Small intestine (tissue), 7 donors: Measurements from ENCODE around the gene ANTXR1. TPM values are rescaled to one million over a fixed set of nuclear protein-coding genes. Genes with fewer than 3 reads are reported as not detected.

Experiments used
- DNase-seq, 2 donors: peaks; one replicate each; pipeline versions ENCODE4 v3.0.0 to v3.0.0-alpha.2; 2013
- FAIRE-seq: peaks from 2 replicates; lab custom pipeline; 2012; peaks lifted over from hg19 to GRCh38; lab: Jason Lieb, UNC
- H3K27ac ChIP-seq, 3 donors: one replicate each; pipeline ENCODE4 v1.5.1; 2013; ENCODE audit warnings: low read length in 2 of 3, mild to moderate bottlenecking in 2 of 3, control low read depth in 1 of 3, inconsistent platforms in 1 of 3, low read depth in 1 of 3, moderate library complexity in 1 of 3
- H3K27me3 ChIP-seq, 3 donors: one replicate each; pipeline ENCODE4 v1.6.1; 2013; ENCODE audit warnings: low read length in 3 of 3, inconsistent platforms in 1 of 3; ENCODE audit not compliant: control insufficient read depth in 3 of 3, insufficient read depth in 3 of 3
- H3K36me3 ChIP-seq, 3 donors: one replicate each; pipeline ENCODE4 v1.6.1; 2013; ENCODE audit warnings: low read length in 3 of 3, inconsistent platforms in 1 of 3, low read depth in 1 of 3, mild to moderate bottlenecking in 1 of 3, moderate library complexity in 1 of 3; ENCODE audit not compliant: control insufficient read depth in 3 of 3, insufficient read depth in 2 of 3
- H3K4me1 ChIP-seq, 3 donors: one replicate each; pipeline ENCODE4 v1.6.1; 2013; ENCODE audit warnings: low read length in 2 of 3, inconsistent platforms in 1 of 3, low read depth in 1 of 3, mild to moderate bottlenecking in 1 of 3, moderate library complexity in 1 of 3; ENCODE audit not compliant: control insufficient read depth in 3 of 3, insufficient read depth in 2 of 3
- H3K4me3 ChIP-seq, 3 donors: one replicate each; pipeline ENCODE4 v1.5.1; 2013; ENCODE audit warnings: low read length in 3 of 3, control low read depth in 1 of 3, inconsistent platforms in 1 of 3, low read depth in 1 of 3, mild to moderate bottlenecking in 1 of 3, moderate library complexity in 1 of 3
- H3K9me3 ChIP-seq, 2 donors: one replicate each; pipeline ENCODE4 v1.6.1; 2013; ENCODE audit warnings: low read depth in 1 of 2, low read length in 1 of 2; ENCODE audit not compliant: control insufficient read depth in 2 of 2, insufficient read depth in 1 of 2
- WGBS, 3 donors: extraction: QIAGEN DNeasy Blood & Tissue Kit; methylation state at CpG; one replicate each; pipeline ENCODE4 v1.1.7; 2013; 5-methylcytosine and 5-hydroxymethylcytosine counted together
- polyA plus RNA-seq, 4 donors: library from polyadenylated mRNA; stranded (reverse) in 3 of 4; unstranded in 1 of 4; fragments of 200-250 nt in 3 of 4; fragments of 120-200 nt in 1 of 4; gene quantifications; one replicate each; pipeline versions ENCODE4 v1.2.1 to v1.2.3, GENCODE V29; 2013
- donor health status: healthy with polysubstance abuse.
- donor health status: control.
- donor health status: control.
- donor health status: Bipolar disorder and iron deficiency.
- donor health status: healthy.

Gene ANTXR1
- polyA plus RNA-seq, 4 donors, result 0.22 to 13.0 (median 7.2) TPM

DNA sequence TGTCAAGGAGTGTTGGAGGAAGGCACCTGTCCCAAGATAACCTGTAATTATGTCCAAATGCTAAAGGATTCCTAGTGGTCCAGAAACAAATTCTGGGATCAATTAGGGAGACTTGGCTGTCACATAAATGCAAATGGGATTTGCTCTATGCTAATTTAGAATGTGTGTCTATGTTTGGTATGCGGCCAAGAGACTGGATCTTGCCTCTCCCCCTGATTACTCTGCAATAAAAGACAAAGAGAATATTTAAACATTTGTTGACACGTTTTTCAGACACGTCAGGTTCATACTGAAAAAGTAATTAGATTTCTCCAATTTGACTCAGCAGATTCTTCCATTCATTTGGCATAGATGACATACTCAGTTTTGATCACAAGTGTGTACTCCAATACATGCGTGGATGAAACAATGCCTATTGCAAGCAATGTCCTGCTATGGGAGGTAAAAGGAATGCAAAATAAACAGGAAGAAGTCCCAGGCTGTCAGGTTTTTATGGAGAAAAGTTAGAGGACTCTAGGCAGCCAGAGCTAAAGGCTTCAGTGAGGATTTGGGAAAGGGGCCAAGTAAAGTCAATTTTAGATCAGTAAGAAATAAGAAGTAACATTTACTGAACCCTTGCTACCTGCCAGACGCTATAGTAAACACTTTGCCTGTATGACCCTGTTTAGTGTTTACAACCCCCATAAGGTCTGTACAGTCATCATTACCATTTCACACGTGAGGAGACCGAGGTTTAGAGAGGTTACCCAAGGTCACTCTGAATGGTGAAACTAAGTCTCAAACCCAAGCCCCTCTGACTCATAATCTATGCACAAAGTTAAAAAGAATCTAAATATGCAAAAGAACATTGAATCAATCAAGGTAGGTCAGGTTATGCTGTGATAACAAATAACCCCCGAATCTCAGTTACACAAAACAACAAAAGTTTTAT is 7.8 kb downstream of the ANTXR1 start:
- no peak for FAIRE-seq
- H3K9me3 ChIP-seq, result no peaks in the 10 kb centered on the region
- no peaks in the 10 kb centered on the region for H3K36me3 ChIP-seq
- peaks cover 0 to 2% (median 0%) of the 10 kb centered on the region in 3 donors for H3K4me1 ChIP-seq
- 41 to 55% (median 45%) methylated on average over 8 of the region's 8 CpGs for WGBS, 3 donors
- H3K27me3 ChIP-seq, result peaks cover 0 to 13% (median 0%) of the 10 kb centered on the region in 3 donors
- no peak overlapping the region for H3K4me3 ChIP-seq
- no peak for DNase-seq
- H3K27ac ChIP-seq, result no peak overlapping the region

DNA sequence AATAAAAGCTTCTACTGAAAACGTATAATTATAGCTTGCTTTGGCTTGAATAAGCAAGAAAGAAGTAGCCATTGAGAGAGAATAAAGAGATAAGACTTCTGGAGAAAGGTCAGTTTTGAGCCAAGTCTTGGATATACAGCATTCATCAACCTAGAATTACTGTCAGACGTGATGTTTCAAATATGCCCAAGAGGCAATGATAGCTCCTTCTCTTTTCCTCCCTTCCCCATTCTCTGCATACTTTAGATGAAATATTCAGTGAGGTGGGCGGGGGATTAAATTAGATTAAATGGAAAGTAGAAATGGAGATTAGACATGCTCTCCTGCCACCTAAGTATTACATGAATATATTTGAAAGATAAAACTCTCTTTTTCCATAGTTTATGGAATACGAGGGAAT is 8.7 kb downstream of the ANTXR1 start:
- Histone ChIP-seq H3K4me1 (peaks cover 0 to 2% (median 0%) of the 10 kb centered on the region in 3 donors), H3K9me3 (no peaks in the 10 kb centered on the region), H3K36me3 (no peaks in the 10 kb centered on the region), H3K4me3 (no peak overlapping the region), H3K27ac (no peak overlapping the region), H3K27me3 (peaks cover 0 to 13% (median 0%) of the 10 kb centered on the region in 3 donors)
- FAIRE-seq (no peak), DNase-seq (no peak)
- 74 to 78% (median 76%) methylated on average over 4 of the region's 4 CpGs for WGBS, 3 donors

DNA sequence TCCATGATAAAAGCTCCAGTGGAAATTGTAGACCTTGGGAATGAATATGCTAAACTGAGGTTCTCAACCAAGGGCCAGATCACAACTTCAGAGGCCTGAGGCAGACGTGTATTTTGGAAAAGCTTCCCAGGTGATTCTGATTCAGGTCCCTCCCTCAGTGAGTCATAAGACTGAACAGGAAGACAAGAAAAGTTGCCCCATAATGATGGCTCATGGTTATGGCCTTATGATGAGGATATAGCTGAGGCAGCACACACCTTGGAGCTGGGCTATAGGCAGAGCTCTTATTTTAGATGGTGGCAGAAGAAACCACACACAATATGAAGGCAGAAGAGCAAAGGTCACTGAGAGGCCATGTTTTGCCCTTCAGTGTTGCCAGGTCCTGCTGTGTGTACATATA is 9.6 kb downstream of the ANTXR1 start:
- H3K9me3 ChIP-seq, result peaks cover 0 to 3% of the 10 kb centered on the region in 2 donors
- no peak for FAIRE-seq
- WGBS, 3 donors, result 43 to 72% (median 46%) methylated on average over 1 of the region's 1 CpG

DNA sequence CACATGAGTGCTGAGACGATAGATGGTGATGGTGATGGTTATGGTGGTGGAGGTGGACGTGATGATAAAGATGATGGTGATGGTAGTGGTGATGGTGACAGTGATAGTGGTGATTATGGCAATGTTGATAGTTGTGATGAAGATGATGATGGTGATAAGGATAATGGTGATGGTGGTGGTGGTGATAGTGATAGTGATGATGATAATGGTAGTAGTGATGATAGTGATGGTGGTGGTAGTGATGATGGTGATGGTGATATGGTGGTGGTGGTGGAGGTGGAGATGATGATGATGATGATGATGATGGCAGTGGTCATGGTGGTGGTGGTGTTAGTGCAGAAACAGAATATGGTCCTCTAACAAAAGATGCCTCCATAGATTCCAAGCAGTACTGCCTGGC is 10.3 kb downstream of the ANTXR1 start:
- peaks cover 0 to 2% (median 0%) of the 10 kb centered on the region in 3 donors for H3K36me3 ChIP-seq
- 78 to 90% (median 87%) methylated on average over 2 of the region's 2 CpGs for WGBS, 3 donors
- peaks cover 0 to 4% (median 3%) of the 10 kb centered on the region in 3 donors for H3K27me3 ChIP-seq
- H3K4me1 ChIP-seq, result peaks cover 0 to 2% (median 0%) of the 10 kb centered on the region in 3 donors
- no peak overlapping the region for H3K27ac ChIP-seq
- no peak for DNase-seq
- FAIRE-seq, result no peak
- peaks cover 0 to 3% of the 10 kb centered on the region in 2 donors for H3K9me3 ChIP-seq
- no peak overlapping the region for H3K4me3 ChIP-seq

More for the DNA sequence above, 9.6 kb downstream of the ANTXR1 start:
- no peak for DNase-seq
- Histone ChIP-seq H3K36me3 (peaks cover 0 to 2% (median 0%) of the 10 kb centered on the region in 3 donors), H3K4me1 (peaks cover 0 to 2% (median 0%) of the 10 kb centered on the region in 3 donors), H3K27ac (no peak overlapping the region), H3K27me3 (peaks cover 0 to 6% (median 4%) of the 10 kb centered on the region in 3 donors), H3K4me3 (no peak overlapping the region)

DNA sequence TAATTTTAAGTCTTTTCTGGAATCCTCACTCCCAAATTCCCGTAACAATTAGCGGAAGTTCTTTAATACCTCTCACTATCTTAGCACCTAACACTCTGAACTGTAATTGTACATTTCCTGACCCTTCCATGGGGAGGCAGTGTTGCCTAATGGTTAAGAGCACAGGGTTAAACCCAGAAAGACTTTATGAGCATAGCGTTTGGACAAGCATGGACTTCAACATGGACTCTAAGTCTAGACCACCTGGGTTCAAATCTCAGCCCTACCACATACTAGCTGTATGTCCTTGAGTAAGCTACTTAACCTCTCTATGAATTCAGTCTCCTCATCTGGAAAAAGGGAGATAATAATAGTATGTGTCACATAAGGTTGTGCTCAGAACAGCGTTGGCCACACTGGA is 13.0 kb downstream of the ANTXR1 start:
- Histone ChIP-seq H3K4me1 (no peaks in the 10 kb centered on the region), H3K4me3 (no peak overlapping the region), H3K27me3 (peaks cover 0 to 4% (median 2%) of the 10 kb centered on the region in 3 donors), H3K27ac (no peak overlapping the region), H3K36me3 (peaks cover 0 to 2% (median 0%) of the 10 kb centered on the region in 3 donors), H3K9me3 (peaks cover 0 to 3% of the 10 kb centered on the region in 2 donors)
- DNase-seq (peak; percentile 42 to 52), FAIRE-seq (no peak)
- 41 to 60% (median 46%) methylated on average over 4 of the region's 4 CpGs for WGBS, 3 donors

DNA sequence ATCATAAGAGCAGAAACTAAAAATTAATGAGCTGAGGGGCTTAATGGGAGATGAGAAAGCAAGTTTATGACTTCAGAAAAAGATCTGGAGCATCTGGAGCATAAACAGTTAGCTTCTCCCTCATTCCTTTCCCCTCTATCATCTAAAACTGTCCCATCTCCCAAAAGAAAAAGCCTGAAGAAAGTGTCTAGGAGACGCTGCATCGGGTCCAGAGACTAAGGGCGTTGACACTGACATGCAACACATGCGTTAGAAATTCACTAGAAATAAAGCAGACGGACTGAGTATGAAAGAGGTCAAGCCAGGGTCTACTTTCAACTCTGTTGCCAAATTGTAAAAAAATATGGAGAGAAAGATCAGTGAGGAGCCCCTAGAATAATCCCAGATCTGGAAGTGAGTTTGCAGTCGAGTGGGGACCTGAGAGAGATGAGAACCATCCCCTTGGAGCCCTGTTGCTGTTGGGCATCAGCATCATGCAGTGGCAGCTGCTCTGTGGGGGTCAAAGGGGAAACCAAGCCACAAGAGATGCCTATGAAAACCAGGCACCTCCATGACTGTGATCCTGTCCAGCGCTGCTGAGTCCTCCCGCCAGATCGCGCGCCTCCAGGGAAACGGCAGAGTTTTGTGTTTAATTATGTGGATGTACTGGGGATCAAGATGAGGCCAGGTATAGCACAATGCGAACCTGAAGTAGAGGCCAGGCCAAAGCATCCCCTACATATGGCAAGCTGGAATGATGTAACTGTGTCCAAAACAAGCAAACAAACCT is 13.9 kb downstream of the ANTXR1 start:
- Histone ChIP-seq H3K36me3 (peaks cover 0 to 2% (median 0%) of the 10 kb centered on the region in 3 donors), H3K9me3 (peaks cover 0 to 3% of the 10 kb centered on the region in 2 donors), H3K27me3 (peaks cover 0 to 4% (median 0%) of the 10 kb centered on the region in 3 donors), H3K4me3 (no peak overlapping the region), H3K4me1 (no peaks in the 10 kb centered on the region), H3K27ac (no peak overlapping the region)
- FAIRE-seq, result no peak
- 78 to 91% (median 80%) methylated on average over 13 of the region's 13 CpGs for WGBS, 3 donors
- no peak for DNase-seq

DNA sequence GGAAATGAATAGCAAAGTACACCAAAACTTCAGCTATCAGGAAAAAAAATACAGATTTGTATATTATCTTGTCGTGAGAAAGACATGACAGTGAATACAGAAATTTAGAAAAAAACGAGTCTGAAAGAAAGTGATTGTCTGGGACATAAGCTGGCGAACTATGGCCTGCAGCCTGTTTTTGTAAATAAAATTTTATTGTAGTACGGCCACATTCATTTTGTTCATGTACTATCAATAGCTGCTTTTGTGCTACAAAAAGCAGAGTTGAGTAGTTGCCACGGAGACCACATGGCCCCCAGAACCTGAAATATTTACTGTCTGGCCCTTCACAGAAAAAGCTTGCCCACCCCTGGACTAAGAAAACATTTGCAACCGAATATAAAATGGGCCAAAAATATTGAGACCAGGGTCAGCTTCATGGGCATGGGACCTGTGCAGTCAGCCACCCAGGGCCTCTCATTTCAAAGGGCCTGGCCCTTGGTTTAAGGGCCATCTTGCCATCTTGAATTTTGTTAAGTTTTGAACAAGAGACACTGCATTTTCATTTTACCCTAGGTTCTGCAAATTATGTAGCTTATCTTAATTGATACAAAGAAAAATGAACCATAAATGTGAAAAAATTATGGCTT is 17.9 kb downstream of the ANTXR1 start:
- FAIRE-seq (no peak), DNase-seq (no peak)
- peaks cover 0 to 4% (median 0%) of the 10 kb centered on the region in 3 donors for H3K27me3 ChIP-seq
- H3K4me1 ChIP-seq, result no peaks in the 10 kb centered on the region
- 58 to 75% (median 67%) methylated on average over 6 of the region's 6 CpGs for WGBS, 3 donors
- no peak overlapping the region for H3K27ac ChIP-seq
- H3K9me3 ChIP-seq, result peaks cover 0 to 3% of the 10 kb centered on the region in 2 donors
- H3K36me3 ChIP-seq, result peaks cover 0 to 2% (median 0%) of the 10 kb centered on the region in 3 donors
- no peak overlapping the region for H3K4me3 ChIP-seq

DNA sequence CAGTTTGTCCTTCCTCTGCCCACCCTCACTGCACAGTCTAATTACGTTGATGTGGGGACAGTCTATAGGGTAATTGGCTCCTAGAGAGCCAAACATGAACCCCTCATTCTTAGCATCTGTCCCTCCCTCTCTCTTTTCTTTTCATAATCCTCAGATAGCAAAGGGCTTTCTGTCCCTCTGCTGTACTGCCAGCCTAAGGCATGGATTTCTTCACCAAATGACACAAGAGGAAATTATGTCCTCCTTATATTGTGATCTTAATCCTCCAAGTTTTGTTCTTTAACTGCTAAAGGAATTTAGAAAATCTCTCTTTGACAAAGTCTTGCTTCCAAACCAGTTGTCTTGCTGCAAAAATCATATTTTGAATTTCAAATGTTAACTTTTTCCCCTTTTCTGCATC is 18.5 kb downstream of the ANTXR1 start:
- Histone ChIP-seq H3K4me3 (no peak overlapping the region), H3K27ac (no peak overlapping the region), H3K9me3 (peaks cover 0 to 3% of the 10 kb centered on the region in 2 donors), H3K27me3 (peaks cover 0 to 4% (median 0%) of the 10 kb centered on the region in 3 donors), H3K36me3 (peaks cover 0 to 2% (median 0%) of the 10 kb centered on the region in 3 donors), H3K4me1 (no peaks in the 10 kb centered on the region)
- FAIRE-seq (no peak), DNase-seq (no peak)
- 70 to 87% (median 78%) methylated on average over 1 of the region's 1 CpG for WGBS, 3 donors
